HG03159 (cell line): ENCODE measurements around the gene NKX2-1.

Experiments used
- ATAC-seq: cut with Tn5 transposase; IDR thresholded peaks from one replicate; pipeline ENCODE4 v1.9.1; 2021; ENCODE audit warnings: mild to moderate bottlenecking, moderate library complexity; ENCODE audit not compliant: unreplicated experiment

The NKX2-1 gene

GRCh38 chr14:36518031-36518585 is 1.9 kb downstream of the NKX2-1 start:
- ATAC-seq, result no peak

GRCh38 chr14:36517242-36518030 is 2.6 kb downstream of the NKX2-1 start:
- no peak for ATAC-seq

GRCh38 chr14:36516719-36517241 is 3.3 kb downstream of the NKX2-1 start:
- ATAC-seq, result no peak

DNA sequence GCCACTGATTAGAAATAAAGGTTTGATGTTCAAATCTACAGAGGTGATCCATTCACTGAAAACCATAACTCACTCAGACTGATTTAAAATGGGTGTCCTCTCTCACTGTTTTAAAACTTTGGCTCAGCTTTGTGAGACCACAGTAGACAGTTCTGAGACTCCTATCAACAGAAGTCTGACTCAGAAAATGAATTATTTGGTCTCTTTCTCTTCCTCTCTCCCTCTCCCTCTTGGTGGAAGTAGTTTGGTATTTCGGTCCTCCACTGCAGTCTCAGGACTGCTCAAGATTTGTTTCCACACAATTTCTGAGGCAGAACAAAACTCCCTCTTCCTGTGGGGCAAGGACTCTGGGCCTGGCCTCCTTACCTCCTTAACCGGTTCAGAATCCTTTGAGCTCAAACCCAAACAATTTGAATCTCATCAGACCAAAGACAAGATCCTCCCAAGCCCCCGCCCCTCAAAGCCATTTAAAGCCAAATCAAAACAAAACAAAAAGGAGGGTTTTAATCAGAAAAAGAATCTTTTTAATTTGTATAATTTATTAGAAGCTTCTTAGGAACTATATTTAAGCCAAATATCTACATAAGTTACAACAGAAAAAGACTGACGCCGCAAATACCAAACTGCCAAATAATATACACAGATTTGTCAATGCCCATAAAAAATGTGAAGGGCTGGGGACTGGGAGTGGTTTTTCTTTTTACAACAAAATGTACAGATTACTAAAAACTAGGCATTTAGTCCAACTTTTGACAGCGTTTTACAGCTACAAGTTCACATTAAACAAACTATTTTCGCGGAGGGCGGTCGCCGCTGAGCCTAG is 3.9 kb downstream of the NKX2-1 start:
- ATAC-seq, result no peak

DNA sequence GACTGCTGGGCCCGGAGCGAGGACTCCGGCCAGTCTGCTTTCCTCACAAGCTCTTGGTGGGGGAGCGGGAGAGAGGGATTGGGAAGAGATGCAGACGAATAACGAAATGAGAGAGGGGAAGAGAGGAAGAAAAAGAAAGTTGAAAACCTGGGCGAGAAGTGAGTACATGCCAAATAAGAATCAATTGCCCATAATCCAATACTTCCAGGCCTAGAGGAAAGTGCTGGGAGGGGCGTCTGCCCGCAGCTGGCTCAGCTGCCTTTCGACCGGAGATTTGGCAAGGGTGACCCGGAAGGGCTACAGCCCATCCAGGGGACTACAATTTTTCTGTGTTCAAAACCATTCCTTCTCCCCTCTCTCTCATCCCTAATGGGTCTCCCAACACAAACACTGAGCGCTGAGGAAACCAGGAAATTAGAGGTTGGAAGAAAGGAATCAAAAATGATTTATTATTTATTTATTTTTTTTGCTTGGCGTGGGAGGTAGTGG is 4.9 kb downstream of the NKX2-1 start:
- ATAC-seq, result no peak

DNA sequence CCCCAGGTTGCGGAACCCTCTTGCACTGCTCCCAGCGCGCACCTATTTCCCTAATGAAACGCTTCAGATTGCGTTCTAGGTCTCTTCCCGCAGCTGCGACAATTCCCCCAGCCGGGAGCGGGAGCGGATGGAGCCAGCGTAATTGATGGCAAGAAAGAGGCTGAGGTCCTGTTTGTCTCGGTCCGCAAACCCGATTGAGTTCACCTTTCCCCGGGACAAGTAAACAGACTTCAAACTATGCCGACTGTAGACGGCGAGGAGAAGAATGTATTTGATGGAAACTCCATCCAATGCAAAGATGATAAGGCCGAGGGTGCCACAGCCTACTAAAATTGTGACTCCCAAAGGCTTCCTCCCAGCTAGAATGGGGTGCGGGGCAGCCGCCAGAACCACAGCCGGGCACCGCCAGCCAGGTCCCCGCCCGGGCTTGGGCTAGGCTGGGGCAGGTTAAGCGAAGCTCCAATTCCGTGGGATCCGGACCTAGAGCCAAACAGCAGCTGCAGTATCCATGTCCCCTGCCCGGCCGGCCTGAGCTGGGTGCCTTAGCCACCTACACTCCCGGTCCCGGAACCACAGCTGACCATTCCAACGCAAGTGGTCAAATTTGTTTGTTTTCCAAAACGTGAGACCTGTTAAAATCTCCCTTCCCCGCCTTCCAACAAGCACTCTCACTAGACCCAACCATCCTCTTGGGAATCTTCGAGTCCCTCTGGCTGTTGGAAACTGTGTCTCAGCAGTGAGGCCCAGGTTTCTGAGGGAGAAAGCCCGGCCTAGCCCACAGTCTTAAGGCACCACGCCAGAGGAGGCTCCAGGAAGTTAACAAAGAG is 5.5 kb downstream of the NKX2-1 start:
- ATAC-seq, result no peak

- no peak for ATAC-seq
Measured at GRCh38 chr14:36513451-36514277, 6.4 kb downstream of the NKX2-1 start.

- ATAC-seq, result no peak
Measured at GRCh38 chr14:36513012-36513420, 7.0 kb downstream of the NKX2-1 start.

GRCh38 chr14:36512585-36513003 is 7.4 kb downstream of the NKX2-1 start:
- ATAC-seq, result no peak

DNA sequence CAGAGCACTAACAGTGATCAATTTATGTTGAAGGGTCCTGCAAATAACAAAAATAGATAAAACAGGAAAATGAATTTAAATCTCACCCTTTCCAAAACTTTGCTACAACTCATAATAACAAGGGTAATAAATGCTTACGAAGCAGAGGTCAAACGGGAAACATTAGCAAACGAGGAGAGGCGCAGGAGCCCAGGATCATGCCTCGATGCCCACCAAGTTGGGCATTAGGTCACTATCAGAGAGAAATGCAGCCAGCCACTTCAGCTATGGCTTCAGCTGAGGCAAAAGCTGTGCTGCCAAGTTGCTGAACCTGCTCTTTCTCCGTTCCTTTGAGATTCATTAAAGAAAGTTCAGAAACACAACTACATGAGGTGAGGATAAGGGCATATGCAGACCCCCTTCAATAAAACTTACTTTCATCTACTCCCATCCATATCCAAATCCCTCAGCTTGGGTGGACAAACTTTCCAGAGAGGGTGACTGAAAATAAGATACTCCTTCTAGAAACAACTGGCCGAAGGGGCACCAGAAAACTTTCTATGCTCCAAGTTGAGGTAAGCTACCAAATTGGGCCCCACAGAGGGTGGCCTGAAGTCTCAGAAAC is 7.9 kb downstream of the NKX2-1 start:
- ATAC-seq, result no peak

GRCh38 chr14:36510874-36511273 is 9.2 kb downstream of the NKX2-1 start:
- no peak for ATAC-seq

- ATAC-seq, result no peak
Measured at GRCh38 chr14:36510078-36510799, 9.8 kb downstream of the NKX2-1 start.

GRCh38 chr14:36509069-36509917 is 10.7 kb downstream of the NKX2-1 start:
- ATAC-seq, result no peak

- no peak for ATAC-seq
Measured at GRCh38 chr14:36508418-36509068, 11.5 kb downstream of the NKX2-1 start.

- ATAC-seq, result no peak
Measured at GRCh38 chr14:36507847-36508417, 12.1 kb downstream of the NKX2-1 start.

- ATAC-seq, result no peak
Measured at GRCh38 chr14:36506732-36507614, 13.1 kb downstream of the NKX2-1 start.
